ENCODE results near the gene MAPK8IP3.

The MAPK8IP3 gene

DNA sequence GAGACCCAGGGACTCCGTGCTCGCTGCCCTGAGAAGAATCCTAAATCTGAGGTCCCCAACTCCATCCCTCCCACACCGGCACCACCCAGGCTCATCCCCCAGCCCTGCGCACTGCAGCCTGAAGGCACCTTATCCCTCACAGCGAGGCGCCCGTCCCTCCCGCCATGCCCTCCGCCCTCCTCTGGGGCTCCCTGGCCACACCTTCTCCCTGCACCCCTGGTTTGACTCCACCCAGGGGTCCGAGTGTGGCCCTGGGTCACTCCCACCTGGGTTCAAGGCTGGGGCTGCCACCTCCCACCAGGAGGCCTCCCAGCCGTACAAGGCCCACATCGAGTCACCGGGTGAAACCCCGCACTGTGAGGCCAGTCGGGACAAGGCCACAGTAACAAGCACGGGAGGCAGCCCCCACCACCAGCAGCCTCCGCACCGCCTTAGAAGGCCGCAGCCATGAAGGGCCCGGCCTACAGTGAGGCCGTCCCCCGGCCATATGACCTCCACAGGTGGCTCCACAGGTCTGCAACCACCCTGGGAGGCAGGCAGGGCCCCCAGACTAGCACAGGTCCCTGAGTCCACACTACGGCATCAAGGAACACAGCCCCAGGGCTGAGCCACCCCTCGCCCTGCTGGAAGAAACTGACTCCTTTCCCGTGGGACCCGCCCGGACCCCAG, 112.3 kb downstream of the MAPK8IP3 start:
- Mint-ChIP-seq H3K4me3 (no peak overlapping the region), H3K9me3 (no peaks in the 10 kb centered on the region), H3K36me3 (peaks cover 38% of the 10 kb centered on the region), H3K4me1 (peaks cover 6% of the 10 kb centered on the region), H3K27ac (peak overlapping the region; percentile 32)
- ATAC-seq = no peak
- DNase-seq (ENCODE audit: low spot score in 2 of 2) = no peak

DNA sequence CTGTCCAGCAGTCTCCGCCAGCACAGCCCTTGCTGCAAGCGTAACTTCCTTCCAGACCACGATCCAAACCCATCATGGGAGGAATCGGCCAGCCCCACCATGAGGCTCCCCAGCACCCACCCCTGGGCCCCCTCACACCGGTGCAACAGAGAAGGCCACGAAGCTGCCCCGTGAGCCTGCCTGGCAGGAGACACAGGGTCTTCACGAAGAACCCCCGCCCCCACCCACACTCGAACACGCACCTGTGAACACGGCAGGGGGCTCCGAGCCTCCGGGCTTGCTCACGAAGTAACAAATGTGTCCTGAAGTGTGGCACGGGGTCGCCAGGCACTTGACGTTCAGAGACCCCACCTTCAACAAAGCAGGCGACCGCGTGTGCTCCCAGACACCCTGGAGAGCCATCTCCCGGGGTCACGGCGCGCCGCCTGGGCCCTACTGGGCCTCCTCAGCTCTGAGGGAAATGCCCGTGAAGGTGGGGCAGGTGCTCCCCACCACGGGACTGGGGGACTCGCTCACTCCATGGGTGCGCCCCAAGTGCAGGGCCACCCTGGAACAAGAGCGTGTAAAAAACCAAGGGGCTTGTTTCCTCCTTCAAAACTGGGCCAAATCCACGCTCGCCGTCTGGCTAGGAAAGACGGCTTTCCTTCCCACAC, 113.0 kb downstream of the MAPK8IP3 start:
- Mint-ChIP-seq H3K4me1 (peaks cover 9% of the 10 kb centered on the region), H3K36me3 (peaks cover 34% of the 10 kb centered on the region), H3K9me3 (no peaks in the 10 kb centered on the region), H3K27ac (peak overlapping the region; percentile 58), H3K4me3 (no peak overlapping the region)
- no peak for DNase-seq (ENCODE audit: low spot score in 2 of 2)
- no peak for ATAC-seq

DNA sequence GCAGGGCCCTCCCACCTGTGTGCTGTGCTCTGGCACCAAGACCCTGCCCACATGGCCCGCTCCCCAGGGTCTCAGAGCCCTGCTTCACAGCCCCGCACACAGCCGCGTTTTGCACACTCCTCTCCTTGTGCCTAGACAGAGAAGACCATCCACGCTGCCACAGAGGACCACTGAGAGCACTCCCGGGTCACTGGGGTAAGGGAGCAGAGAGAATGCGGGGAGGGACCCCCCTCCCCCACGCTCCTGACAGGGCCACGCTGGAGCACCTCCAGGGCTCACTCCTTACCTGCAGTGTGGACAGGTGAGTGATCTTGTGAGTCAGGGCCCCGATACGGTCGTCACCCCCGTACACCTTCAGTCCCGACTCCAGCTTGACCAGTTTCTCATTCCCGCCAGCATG, 113.6 kb downstream of the MAPK8IP3 start:
- DNase-seq (ENCODE audit: low spot score in 2 of 2) = no peak
- no peak for ATAC-seq
- H3K36me3 Mint-ChIP-seq = peaks cover 28% of the 10 kb centered on the region
- H3K4me3 Mint-ChIP-seq = no peak overlapping the region
- H3K27ac Mint-ChIP-seq = peak overlapping the region; percentile 58
- H3K4me1 Mint-ChIP-seq = peaks cover 15% of the 10 kb centered on the region
- no peaks in the 10 kb centered on the region for H3K9me3 Mint-ChIP-seq

All from stimulated activated effector memory CD8-positive, alpha-beta T cell treated with anti-CD3 and anti-CD28 coated beads, Interleukin-12 subunit alpha, Interleukin-12 subunit beta, amount 100 ng/mL, for 72 hours (primary cell).